OCI-M2 (cell line): ENCODE data around the gene ALDOA.
"Not testable (repeated sequence)": the region's sequence is repeated elsewhere in the genome, so short reads cannot be mapped to it uniquely, and the experiment has no call there.

Experiments used
- DNase-seq: peaks from one replicate; lab custom pipeline; 2025; ENCODE audit not compliant: unreplicated experiment; lab: John Stamatoyannopoulos, UW

ALDOA gene

DNA sequence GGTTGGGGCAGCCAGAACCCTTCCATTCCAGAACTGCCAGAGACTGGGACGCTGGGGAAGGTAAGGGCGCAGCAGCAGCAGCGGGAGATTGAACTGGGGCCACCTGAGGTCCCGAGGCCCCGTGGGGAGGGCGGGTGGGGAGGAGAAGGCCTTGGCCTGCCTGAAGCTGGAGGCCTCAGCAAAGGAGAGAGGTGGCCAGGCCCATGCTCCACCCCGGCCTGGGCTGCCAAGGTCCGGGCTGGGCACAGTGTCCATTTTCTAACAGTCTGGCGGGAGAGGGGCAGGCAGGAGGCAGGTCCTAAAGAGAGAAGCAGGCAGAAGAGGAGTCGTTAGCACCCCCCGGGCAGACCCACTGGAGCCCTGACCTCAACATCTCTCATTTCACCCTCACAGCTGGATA is 48.9 kb downstream of the ALDOA start:
- DNase-seq: no peak

- DNase-seq: not testable (repeated sequence)
Measured at GRCh38 chr16:30114833-30115232, 49.3 kb downstream of the ALDOA start.

- DNase-seq: no peak
Measured at GRCh38 chr16:30115238-30115637, 49.7 kb downstream of the ALDOA start.

GRCh38 chr16:30116291-30117207 is 51.0 kb downstream of the ALDOA start:
- no peak for DNase-seq

DNA sequence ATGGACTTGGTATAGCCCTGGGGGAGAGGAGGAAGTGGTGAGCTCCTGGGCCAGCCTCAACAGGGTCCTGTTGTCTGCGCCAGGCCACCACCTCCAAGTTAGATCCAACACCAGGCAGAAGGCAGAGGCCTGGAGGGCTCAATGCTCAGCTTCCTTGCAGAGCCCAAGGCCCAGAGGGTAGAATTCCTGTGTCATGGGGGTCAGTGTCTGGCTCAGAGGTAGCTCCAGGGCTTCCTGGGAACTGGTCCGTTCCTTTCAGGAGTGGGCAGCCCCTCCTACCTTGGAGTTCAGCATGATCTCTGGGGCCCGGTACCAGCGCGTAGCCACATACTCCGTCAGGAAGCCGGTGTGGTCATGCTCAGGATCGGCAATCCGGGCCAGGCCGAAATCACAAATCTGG is 52.2 kb downstream of the ALDOA start:
- no peak for DNase-seq

- DNase-seq: no peak
Measured at GRCh38 chr16:30119428-30119827, 53.9 kb downstream of the ALDOA start.
